K562 (cell line): ENCODE measurements around the gene TMEM273. TPM values are rescaled to one million over a fixed set of nuclear protein-coding genes. Genes with fewer than 3 reads are reported as not detected.

ENCODE experiments used
- ATAC-seq: fragments of 200-7000 bp; cut with Tn5 transposase; 3 replicates; pipeline ENCODE4 v1.9.1; 2020; ENCODE audit warnings: moderate library complexity
- BruUV-seq: library from RNA; stranded (reverse); fragments of 400-500 nt; replicated peaks from 2 replicates; lab custom pipeline; 2021; lab: Mats Ljungman, UMichigan
- CTCF ChIA-PET: fragments of 300-600 bp; formaldehyde crosslinking; extraction: SDS; loops from one replicate; lab custom pipeline; 2021; ENCODE audit warnings: low intra/inter-chr PET ratio; lab: Yijun Ruan, JAX
- POLR2A ChIA-PET: fragments of 300-600, 350-650 bp; sonication (Branson Sonifier 250); formaldehyde crosslinking; extraction: SDS; loops from one replicate; lab custom pipeline; 2021; ENCODE audit warnings: antibody characterized with exemption, inconsistent platforms; lab: Yijun Ruan, JAX
- DNase-seq, 4 experiments: peaks; one replicate each; pipeline versions ENCODE4 v3.0.0 to v3.0.0-alpha.2; 2011 to 2018; ENCODE audit warnings: low spot score in 3 of 4, mixed read lengths in 3 of 4; ENCODE audit errors: extremely low read depth in 1 of 4
- FAIRE-seq: peaks from 2 replicates; lab custom pipeline; 2011; peaks lifted over from hg19 to GRCh38; lab: Jason Lieb, UNC
- H2AFZ ChIP-seq: 2 replicates; pipeline ENCODE4 v1.6.0; 2011; ENCODE audit warnings: low read depth, low read length, control low read depth, inconsistent platforms
- H3K27ac ChIP-seq: fragments of 200-600 bp; 3 replicates; pipeline ENCODE4 v1.8.0; 2011; ENCODE audit warnings: low read depth, mild to moderate bottlenecking, control low read depth, inconsistent platforms, low read length, moderate library complexity, mixed read lengths; ENCODE audit errors: extremely low read depth
- H3K27me3 ChIP-seq, 2 experiments: fragments of 300-600 bp in 1 of 2; 2 replicates in 1 of 2; 3 replicates in 1 of 2; pipeline versions ENCODE4 v1.6.0 to v1.8.0; 2011; ENCODE audit warnings: inconsistent platforms in 2 of 2, low read length in 2 of 2, mild to moderate bottlenecking in 1 of 2, mixed read lengths in 1 of 2, moderate library complexity in 1 of 2; ENCODE audit not compliant: control insufficient read depth in 2 of 2, insufficient read depth in 2 of 2
- H3K36me3 ChIP-seq: fragments of 300-600 bp; 3 replicates; pipeline ENCODE4 v1.8.0; 2011; ENCODE audit warnings: mild to moderate bottlenecking, low read length, inconsistent platforms; ENCODE audit not compliant: control insufficient read depth, insufficient read depth
- H3K4me1 ChIP-seq, 2 experiments: fragments of 200-600 bp in 1 of 2; replicated peaks in 1 of 2; 2 replicates in 1 of 2; 3 replicates in 1 of 2; pipeline versions ENCODE4 v1.5.1 to v1.8.0; 2011; ENCODE audit warnings: inconsistent platforms in 2 of 2, low read length in 2 of 2, mild to moderate bottlenecking in 1 of 2, mixed read lengths in 1 of 2, moderate library complexity in 1 of 2; ENCODE audit not compliant: control insufficient read depth in 2 of 2, insufficient read depth in 2 of 2
- H3K4me2 ChIP-seq: 2 replicates; pipeline ENCODE4 v1.6.1; 2011; ENCODE audit warnings: low read length, control low read depth, inconsistent platforms, mixed read lengths; ENCODE audit not compliant: insufficient read depth
- H3K4me3 ChIP-seq: fragments of 200-600 bp; sonication (generic), shearing (Covaris generic); 2 replicates; pipeline ENCODE4 v1.5.1; 2016; ENCODE audit warnings: control low read depth, inconsistent platforms
- H3K79me2 ChIP-seq: fragments of 200-600 bp; 3 replicates; pipeline ENCODE4 v1.8.0; 2011; ENCODE audit warnings: low read length, inconsistent platforms; ENCODE audit not compliant: control insufficient read depth, insufficient read depth
- H3K9ac ChIP-seq, 2 experiments: 2 replicates each; pipeline versions ENCODE4 v1.6.0 to v1.6.1; 2011; ENCODE audit warnings: low read depth in 2 of 2, low read length in 2 of 2, control low read depth in 1 of 2, inconsistent platforms in 1 of 2, mild to moderate bottlenecking in 1 of 2, mixed read lengths in 1 of 2; ENCODE audit not compliant: insufficient read depth in 1 of 2
- H3K9me1 ChIP-seq: one replicate; pipeline ENCODE4 v1.6.0; 2011; ENCODE audit warnings: inconsistent platforms, mild to moderate bottlenecking, low read length, moderate library complexity; ENCODE audit not compliant: control insufficient read depth, insufficient read depth
- H3K9me3 ChIP-seq: replicated peaks from 2 replicates; pipeline ENCODE4 v1.5.1; 2011; ENCODE audit warnings: low read depth, low read length, inconsistent platforms; ENCODE audit not compliant: control insufficient read depth, insufficient read depth
- H4K20me1 ChIP-seq: replicated peaks from 2 replicates; pipeline ENCODE4 v1.6.1; 2011; ENCODE audit warnings: low read length, inconsistent platforms, mixed read lengths; ENCODE audit not compliant: control insufficient read depth, insufficient read depth
- DACH1 ChIP-seq: fragments of 450-650 bp; IDR thresholded peaks from 2 replicates; pipeline ENCODE4 v1.6.1; 2018; ENCODE audit not compliant: partially characterized antibody
- ESRRB ChIP-seq: fragments of 250-450 bp; sonication (Bioruptor Pico); IDR thresholded peaks from 2 replicates; pipeline ENCODE4 v1.5.0; 2020; ENCODE audit warnings: mild to moderate bottlenecking, moderate library complexity, borderline replicate concordance
- HEY1 ChIP-seq: fragments of 250-450 bp; sonication (Bioruptor Pico); IDR thresholded peaks from 2 replicates; pipeline ENCODE4 v1.5.0; 2020; ENCODE audit warnings: mild to moderate bottlenecking, moderate library complexity, borderline replicate concordance
- LARP7 ChIP-seq: fragments of 450-650 bp; IDR thresholded peaks from 2 replicates; pipeline ENCODE4 v1.6.1; 2016
- MAFF ChIP-seq: IDR thresholded peaks from 2 replicates; pipeline ENCODE4 v1.6.1; 2012; ENCODE audit warnings: low read length, improper control_type of control experiment
- MECOM ChIP-seq: fragments of 250-450 bp; sonication (Bioruptor Pico); IDR thresholded peaks from 2 replicates; pipeline ENCODE4 v1.8.0; 2022; ENCODE audit warnings: inconsistent platforms
- NFE2L1 ChIP-seq: fragments of 450-650 bp; IDR thresholded peaks from 2 replicates; pipeline ENCODE4 v1.6.1; 2016; ENCODE audit warnings: missing genetic modification characterization, low read depth, mild to moderate bottlenecking, missing compliant biosample characterization, moderate library complexity, borderline replicate concordance
- NFYB ChIP-seq: IDR thresholded peaks from 2 replicates; pipeline ENCODE4 v1.6.1; 2011; ENCODE audit warnings: mild to moderate bottlenecking, moderate library complexity; ENCODE audit not compliant: insufficient read length; ENCODE audit errors: extremely low read depth
- POLR2AphosphoS2 ChIP-seq: IDR thresholded peaks from 2 replicates; pipeline ENCODE4 v1.6.1; 2012; ENCODE audit warnings: low read length, improper control_type of control experiment
- SIN3B ChIP-seq: fragments of 450-650 bp; IDR thresholded peaks from 2 replicates; pipeline ENCODE4 v1.6.1; 2017; ENCODE audit warnings: low read depth, mild to moderate bottlenecking, moderate library complexity
- WGBS: fragments of 100-300 bp; shearing (Covaris generic); methylation state at CpG from one replicate; pipeline ENCODE4 v1.1.6; 2016; ENCODE audit warnings: low coverage, mixed read lengths; ENCODE audit not compliant: insufficient coverage; ENCODE audit errors: missing lambda C conversion rate; 5-methylcytosine and 5-hydroxymethylcytosine counted together
- in situ Hi-C: fragments of 300-500 bp; cut with MboI; formaldehyde crosslinking; loops from 4 replicates; pipeline ENCODE4 v1.15.0; 2018; ENCODE audit warnings: inconsistent platforms, mixed read lengths
- intact Hi-C: fragments of 100-400 bp; cut with micrococcal nuclease; formaldehyde crosslinking; loops from 2 replicates; pipeline ENCODE4 v1.14.2; 2022
- polyA plus RNA-seq, 8 experiments: library from polyadenylated mRNA; depleted of rRNA in 4 of 8; stranded (reverse) in 5 of 8; unstranded in 3 of 8; fragments of >200 nt; fragmentation: Nextera tagmentation in 2 of 8; fragmentation: Illumina TruSeq in 1 of 8; extraction: Ambion mirVana in 2 of 8; extraction: Trizol in 1 of 8; gene quantifications; 2 replicates each; pipeline versions ENCODE4 v1.2.1 to v1.2.3, GENCODE V29; 2011 to 2014; ENCODE audit warnings: inconsistent platforms in 1 of 8, missing spikeins in 1 of 8
- total RNA-seq, 7 experiments: library from RNA; depleted of rRNA in 6 of 7; stranded (reverse); fragments of >200 nt in 6 of 7; fragmentation: Illumina TruSeq in 2 of 7; extraction: Trizol in 2 of 7; gene quantifications; 2 replicates each; pipeline versions ENCODE4 v1.2.1 to v1.2.3, GENCODE V29; 2011 to 2021; ENCODE audit warnings: low replicate concordance in 1 of 7
- TF ChIP-seq, protein P1 (sequence below): sonication (generic); formaldehyde crosslinking; IDR thresholded peaks from 2 replicates; pipeline ENCODE4 v1.8.1; 2022; ENCODE audit warnings: missing genetic modification reagents
- TF ChIP-seq, protein P2 (sequence below): sonication (generic); formaldehyde crosslinking; IDR thresholded peaks from 2 replicates; pipeline ENCODE4 v1.4.0; 2020; ENCODE audit warnings: mild to moderate bottlenecking, missing genetic modification reagents
- TF ChIP-seq, protein P3 (sequence below): fragments of 250-450 bp; sonication (Bioruptor Pico); IDR thresholded peaks from 2 replicates; pipeline ENCODE4 v1.4.0; 2020

TMEM273 gene
- total and polyA plus RNA-seq, 9 of the 15 experiments (the other 6 are each of a cell fraction or from before 2014, with no cell fraction given), result 39.2 to 131 (median 95.6) TPM

DNA sequence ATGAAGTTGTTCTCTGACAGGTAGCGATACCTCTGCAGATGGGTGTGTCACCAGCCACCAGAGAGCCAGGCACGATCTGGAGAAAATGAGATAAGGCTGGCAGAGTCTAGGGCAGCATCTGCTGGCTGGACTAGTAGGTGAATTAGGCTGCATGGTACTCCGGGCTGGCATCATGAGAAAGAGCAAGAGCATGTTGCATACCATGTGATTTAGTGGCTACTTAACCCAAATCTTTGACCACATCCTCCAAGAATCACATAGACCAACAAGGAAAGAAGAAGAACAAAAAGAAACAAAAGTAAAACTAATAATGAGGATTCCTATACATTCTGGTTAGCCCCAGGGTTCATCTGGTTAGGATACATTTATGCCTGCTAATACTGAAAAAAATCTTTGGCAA lies 31.0 kb downstream of the TMEM273 start (continued):
- TF ChIP-seq, protein P1, sequence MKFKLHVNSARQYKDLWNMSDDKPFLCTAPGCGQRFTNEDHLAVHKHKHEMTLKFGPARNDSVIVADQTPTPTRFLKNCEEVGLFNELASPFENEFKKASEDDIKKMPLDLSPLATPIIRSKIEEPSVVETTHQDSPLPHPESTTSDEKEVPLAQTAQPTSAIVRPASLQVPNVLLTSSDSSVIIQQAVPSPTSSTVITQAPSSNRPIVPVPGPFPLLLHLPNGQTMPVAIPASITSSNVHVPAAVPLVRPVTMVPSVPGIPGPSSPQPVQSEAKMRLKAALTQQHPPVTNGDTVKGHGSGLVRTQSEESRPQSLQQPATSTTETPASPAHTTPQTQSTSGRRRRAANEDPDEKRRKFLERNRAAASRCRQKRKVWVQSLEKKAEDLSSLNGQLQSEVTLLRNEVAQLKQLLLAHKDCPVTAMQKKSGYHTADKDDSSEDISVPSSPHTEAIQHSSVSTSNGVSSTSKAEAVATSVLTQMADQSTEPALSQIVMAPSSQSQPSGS (CRISPR knock-in tag), result no peak
- TF ChIP-seq LARP7 (no peak), NFE2L1 (tag) (no peak), HEY1 (no peak), NFYB (no peak), ESRRB (CRISPR knock-in tag) (no peak)

DNA sequence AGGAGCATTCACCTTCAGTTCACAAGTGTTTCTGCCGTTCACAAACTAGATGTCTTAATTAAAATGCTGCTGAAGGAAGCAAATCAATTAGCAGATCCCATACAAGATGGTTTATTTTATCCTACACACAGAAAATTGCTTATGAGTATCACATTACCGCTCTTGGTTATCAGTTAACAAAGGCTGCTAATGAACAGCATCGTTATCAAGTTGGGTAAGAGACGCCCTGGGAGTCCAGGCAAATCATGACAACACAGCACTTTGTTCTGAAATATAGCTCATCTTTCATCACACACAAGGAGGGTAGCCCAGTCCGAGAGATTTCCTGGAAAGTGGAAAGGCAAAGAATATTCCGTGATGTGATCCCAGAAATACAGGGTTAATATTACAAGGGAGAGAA lies 33.5 kb downstream of the TMEM273 start:
- Histone ChIP-seq H3K27me3 (no peaks in the 10 kb centered on the region), H3K9me1 (no peaks in the 10 kb centered on the region), H3K9ac (no peak overlapping the region), H3K4me3 (no peak overlapping the region), H2AFZ (peak overlapping the region; percentile 17), H4K20me1 (no peaks in the 10 kb centered on the region), H3K4me1 (peaks cover 15 to 29% of the 10 kb centered on the region in 2 experiments; a peak in 3 of 5 replicates), H3K27ac (no peak overlapping the region), H3K79me2 (no peaks in the 10 kb centered on the region), H3K4me2 (peak overlapping the region; percentile 30; the same call in 1 of the 2 replicates), H3K36me3 (peaks cover 30% of the 10 kb centered on the region; the same call in 1 of the 3 replicates), H3K9me3 (no peaks in the 10 kb centered on the region)
- BruUV-seq, result no TSS peak
- ATAC-seq, result peak; percentile 50
- DNase-seq, result peak in 2 of 4 experiments; percentile 64
- ChIA-PET POLR2A (interaction anchor here (0.6 to 3.1 kb wide), 5 partner anchors 9 to 142 kb away, joined by 3 to 19 read pairs (median 4); no protein-coding TSS in a partner anchor), CTCF (no interaction called here)
- 2% methylated on average over 6 of the region's 6 CpGs for WGBS
- in situ Hi-C loops (no loop called here), intact Hi-C loops (no loop called here)
- peak; percentile 66 for FAIRE-seq
- TF ChIP-seq, protein P2, sequence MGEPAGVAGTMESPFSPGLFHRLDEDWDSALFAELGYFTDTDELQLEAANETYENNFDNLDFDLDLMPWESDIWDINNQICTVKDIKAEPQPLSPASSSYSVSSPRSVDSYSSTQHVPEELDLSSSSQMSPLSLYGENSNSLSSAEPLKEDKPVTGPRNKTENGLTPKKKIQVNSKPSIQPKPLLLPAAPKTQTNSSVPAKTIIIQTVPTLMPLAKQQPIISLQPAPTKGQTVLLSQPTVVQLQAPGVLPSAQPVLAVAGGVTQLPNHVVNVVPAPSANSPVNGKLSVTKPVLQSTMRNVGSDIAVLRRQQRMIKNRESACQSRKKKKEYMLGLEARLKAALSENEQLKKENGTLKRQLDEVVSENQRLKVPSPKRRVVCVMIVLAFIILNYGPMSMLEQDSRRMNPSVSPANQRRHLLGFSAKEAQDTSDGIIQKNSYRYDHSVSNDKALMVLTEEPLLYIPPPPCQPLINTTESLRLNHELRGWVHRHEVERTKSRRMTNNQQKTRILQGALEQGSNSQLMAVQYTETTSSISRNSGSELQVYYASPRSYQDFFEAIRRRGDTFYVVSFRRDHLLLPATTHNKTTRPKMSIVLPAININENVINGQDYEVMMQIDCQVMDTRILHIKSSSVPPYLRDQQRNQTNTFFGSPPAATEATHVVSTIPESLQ (CRISPR knock-in tag), result no peak
- TF ChIP-seq MAFF (peak; percentile 81), DACH1 (peak; percentile 52), POLR2AphosphoS2 (no peak), SIN3B (no peak), MECOM (no peak)
- TF ChIP-seq, protein P3, sequence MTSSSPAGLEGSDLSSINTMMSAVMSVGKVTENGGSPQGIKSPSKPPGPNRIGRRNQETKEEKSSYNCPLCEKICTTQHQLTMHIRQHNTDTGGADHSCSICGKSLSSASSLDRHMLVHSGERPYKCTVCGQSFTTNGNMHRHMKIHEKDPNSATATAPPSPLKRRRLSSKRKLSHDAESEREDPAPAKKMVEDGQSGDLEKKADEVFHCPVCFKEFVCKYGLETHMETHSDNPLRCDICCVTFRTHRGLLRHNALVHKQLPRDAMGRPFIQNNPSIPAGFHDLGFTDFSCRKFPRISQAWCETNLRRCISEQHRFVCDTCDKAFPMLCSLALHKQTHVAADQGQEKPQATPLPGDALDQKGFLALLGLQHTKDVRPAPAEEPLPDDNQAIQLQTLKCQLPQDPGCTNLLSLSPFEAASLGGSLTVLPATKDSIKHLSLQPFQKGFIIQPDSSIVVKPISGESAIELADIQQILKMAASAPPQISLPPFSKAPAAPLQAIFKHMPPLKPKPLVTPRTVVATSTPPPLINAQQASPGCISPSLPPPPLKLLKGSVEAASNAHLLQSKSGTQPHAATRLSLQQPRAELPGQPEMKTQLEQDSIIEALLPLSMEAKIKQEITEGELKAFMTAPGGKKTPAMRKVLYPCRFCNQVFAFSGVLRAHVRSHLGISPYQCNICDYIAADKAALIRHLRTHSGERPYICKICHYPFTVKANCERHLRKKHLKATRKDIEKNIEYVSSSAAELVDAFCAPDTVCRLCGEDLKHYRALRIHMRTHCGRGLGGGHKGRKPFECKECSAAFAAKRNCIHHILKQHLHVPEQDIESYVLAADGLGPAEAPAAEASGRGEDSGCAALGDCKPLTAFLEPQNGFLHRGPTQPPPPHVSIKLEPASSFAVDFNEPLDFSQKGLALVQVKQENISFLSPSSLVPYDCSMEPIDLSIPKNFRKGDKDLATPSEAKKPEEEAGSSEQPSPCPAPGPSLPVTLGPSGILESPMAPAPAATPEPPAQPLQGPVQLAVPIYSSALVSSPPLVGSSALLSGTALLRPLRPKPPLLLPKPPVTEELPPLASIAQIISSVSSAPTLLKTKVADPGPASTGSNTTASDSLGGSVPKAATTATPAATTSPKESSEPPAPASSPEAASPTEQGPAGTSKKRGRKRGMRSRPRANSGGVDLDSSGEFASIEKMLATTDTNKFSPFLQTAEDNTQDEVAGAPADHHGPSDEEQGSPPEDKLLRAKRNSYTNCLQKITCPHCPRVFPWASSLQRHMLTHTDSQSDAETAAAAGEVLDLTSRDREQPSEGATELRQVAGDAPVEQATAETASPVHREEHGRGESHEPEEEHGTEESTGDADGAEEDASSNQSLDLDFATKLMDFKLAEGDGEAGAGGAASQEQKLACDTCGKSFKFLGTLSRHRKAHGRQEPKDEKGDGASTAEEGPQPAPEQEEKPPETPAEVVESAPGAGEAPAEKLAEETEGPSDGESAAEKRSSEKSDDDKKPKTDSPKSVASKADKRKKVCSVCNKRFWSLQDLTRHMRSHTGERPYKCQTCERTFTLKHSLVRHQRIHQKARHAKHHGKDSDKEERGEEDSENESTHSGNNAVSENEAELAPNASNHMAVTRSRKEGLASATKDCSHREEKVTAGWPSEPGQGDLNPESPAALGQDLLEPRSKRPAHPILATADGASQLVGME (CRISPR knock-in tag), result no peak
